Cardiac septum (tissue), 1 donor: ENCODE results near the gene TRMU. TPM values are rescaled to one million over a fixed set of nuclear protein-coding genes. Genes with fewer than 3 reads are reported as not detected.

Source experiments
- DNase-seq: peaks from one replicate; pipeline ENCODE4 v3.0.0-alpha.2; 2020; ENCODE audit warnings: low spot score
- intact Hi-C: fragments of 100-400 bp; cut with DNase I; formaldehyde crosslinking; loops from one replicate; pipeline ENCODE4 v1.14.0; 2022
- long read RNA-seq: library from polyadenylated mRNA; unstranded; transcript quantifications from one replicate; pipeline ENCODE4 v2.0.0, GENCODE V29; 2021
- total RNA-seq: library from RNA; stranded (reverse); fragmentation: NEBNext Ultra II Directional; extraction: Animal tissue kit (Norgen Biotek cat#: 25700); gene quantifications from one replicate; pipeline ENCODE4 v1.2.1, GENCODE V29; 2021
- donor health status: DM: no; HTN: no; CAD: no.

Gene TRMU
- total RNA-seq: 34.7 TPM
- long read RNA-seq, transcript TRMU-203 (10 exons, 1,830 nt): minor isoform, 5 of 53 reads
- long read RNA-seq, transcript TRMU-201 (11 exons, 1,940 nt): major isoform, 13 of 53 reads
- long read RNA-seq, partial matches to known transcripts: 8 of 53 reads
- long read RNA-seq, other reads (novel, unspliced or antisense): 17 of 53 reads

DNA sequence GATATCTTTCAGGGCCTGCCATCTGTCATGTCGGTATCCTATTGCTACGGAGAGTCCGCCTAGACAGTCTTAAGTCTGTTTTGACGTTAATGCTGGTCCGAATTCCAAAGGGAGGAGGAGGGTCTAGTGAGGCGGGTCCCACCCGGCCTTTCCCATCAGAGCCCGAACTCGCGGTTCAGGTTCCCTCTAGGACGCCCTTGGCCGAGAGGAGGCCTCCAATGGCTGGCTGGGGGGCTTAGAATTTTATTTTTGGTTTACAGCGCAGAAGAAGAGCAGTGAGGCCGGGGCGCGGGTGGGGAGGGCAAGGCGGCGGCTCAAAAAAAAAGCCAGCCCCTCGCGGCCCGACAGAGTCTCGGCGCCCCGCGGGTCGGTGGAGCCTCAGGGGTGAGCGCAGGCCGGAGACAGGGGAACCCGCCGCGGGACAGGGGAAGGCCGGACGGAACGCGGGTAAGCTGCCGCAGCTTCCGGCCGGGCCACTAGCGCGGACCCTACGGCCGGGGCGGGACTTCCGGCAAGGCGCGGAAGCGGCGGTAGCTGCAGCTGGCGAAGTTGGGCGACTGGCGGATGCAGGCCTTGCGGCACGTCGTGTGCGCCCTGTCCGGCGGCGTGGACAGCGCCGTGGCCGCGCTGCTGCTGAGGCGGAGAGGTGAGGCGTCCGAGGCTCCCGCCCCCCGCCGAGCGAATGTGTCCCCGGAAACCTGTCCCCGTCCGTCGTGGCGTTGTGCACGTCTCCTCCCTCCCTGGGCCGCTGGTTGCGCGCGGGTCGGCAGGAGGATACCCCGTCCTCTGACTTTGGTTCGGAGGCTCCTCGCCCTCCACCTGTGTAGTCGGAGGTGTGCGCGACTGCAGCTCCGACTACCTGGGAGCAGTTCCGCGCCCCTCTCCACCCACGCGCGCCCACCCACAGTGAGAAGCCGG is at the start of gene TRMU:
Gene TRMU (plus strand): TSS at position 514 of the 918 bp plus-strand sequence. CDS start 51 bp downstream, at position 565.
- DNase-seq: peak; percentile 94
- intact Hi-C loops: no loop called here

DNA sequence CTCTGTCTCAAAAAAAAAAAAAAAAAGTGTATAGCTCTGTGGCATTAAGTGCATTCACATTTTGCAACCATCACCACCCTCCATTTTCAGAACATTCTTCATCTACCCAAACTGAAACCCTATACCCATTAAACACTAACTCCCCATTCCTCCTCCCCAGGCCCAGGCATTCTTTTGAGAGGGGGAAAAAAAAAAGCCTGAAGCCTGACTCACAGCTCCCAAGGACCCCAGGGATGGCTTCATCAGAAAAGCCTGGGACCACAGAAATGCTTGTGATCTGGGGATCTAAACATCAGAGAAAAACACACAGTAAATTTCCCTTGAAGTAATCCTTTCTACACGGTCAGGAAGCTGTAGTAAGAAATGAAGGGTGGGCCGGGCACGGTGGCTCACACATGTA is 49.5 kb upstream of the TRMU start:
- no peak for DNase-seq
- intact Hi-C loops: no loop called here

GRCh38 chr22:46286941-46287872 is 48.3 kb upstream of the TRMU start:
- no peak for DNase-seq
- intact Hi-C loops: no loop called here

DNA sequence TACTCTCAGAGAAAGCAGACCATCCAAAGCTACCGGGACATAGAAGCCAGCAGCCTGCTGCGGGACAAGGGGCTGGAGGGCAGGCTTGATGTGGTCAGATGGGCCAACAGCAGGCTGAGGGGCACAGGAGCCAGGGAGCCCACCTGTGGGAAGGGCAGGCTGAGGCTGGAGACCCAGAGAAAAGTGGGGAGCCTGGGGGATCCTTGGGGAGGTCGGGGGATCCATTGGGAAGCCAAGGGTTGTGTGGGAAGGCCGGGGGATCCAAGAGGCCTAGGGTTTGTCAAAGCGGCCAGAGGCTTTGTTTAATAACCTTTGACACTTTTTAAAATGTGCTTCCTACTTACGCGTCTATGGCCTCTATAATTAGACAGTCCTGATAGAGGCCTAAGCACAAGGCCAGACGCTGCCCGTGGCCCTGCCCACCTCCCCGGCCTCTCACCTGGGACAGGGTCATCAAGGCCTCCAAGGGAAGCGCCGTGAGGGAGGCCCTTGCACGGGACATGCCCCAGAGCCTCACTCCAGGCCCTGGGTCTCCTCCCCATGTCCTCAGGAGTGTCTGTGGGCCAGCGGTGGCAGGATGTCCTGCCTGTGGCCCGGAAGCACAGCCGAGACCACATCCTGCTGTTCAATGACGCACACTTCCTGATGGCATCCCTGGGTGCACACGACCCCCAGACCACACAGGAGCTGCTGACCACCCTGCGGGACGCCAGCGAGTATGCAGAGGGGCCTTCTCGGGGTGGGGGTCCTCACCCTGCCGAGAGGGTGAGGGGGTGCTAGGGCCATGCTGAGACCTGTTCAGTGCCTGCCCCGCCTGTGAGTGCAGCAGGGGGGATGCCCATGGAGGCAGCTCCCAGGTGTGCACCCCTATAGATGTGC is 47.4 kb upstream of the TRMU start:
- intact Hi-C loops: no loop called here
- DNase-seq: peak; percentile 81

DNA sequence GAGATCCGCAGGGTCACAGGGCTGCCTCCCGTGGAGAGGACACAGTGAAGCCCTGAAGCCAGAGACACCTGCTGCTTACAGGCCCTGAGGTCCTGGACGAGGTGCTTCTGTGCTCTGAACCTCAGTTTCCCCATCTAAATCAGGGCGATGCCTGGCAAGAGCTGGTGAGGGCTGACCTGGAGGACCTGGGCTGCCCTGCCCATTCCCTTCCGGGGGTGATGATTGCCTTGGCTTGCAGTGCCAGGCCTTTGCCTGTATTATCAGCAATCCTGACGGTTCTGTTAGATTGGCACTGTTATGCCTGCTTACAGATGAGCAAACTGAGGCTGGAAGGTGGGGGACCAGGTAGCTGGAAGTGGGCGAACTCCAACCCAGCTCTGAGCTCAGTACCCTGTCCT is 46.7 kb upstream of the TRMU start:
- no peak for DNase-seq
- intact Hi-C loops: no loop called here

DNA sequence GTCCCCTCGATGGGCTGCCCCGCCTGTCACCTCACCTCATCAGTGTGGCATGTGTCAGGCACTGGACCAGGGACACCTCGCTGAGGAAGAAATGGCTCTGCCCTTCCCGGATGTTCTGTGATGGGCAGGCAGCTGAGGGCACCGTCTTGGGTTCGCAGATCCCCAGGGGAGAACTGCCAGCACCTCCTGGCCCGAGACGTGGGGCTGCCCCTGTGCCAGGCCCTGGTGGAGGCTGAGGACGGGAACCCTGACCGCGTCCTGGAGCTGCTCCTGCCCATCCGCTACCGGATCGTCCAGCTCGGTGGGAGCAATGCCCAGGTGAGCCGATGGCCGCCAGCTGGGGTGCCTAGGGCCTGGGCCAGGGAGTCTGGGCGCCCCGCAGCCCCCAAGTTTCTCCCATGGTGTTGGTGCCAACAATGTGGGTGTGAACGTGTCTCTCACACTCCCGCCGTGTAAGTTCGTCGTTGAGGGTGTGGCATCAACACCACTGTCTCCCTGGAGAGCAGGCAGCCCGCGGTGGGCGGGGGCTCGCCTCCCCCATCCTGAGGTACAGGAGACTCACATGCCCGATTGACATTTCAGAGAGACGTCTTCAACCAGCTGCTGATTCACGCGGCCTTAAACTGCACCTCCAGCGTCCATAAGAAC is 46.1 kb upstream of the TRMU start:
- DNase-seq: no peak
- intact Hi-C loops: no loop called here

- DNase-seq: peak; percentile 78
- intact Hi-C loops: no loop called here
Measured at GRCh38 chr22:46290121-46290842, 45.2 kb upstream of the TRMU start.

DNA sequence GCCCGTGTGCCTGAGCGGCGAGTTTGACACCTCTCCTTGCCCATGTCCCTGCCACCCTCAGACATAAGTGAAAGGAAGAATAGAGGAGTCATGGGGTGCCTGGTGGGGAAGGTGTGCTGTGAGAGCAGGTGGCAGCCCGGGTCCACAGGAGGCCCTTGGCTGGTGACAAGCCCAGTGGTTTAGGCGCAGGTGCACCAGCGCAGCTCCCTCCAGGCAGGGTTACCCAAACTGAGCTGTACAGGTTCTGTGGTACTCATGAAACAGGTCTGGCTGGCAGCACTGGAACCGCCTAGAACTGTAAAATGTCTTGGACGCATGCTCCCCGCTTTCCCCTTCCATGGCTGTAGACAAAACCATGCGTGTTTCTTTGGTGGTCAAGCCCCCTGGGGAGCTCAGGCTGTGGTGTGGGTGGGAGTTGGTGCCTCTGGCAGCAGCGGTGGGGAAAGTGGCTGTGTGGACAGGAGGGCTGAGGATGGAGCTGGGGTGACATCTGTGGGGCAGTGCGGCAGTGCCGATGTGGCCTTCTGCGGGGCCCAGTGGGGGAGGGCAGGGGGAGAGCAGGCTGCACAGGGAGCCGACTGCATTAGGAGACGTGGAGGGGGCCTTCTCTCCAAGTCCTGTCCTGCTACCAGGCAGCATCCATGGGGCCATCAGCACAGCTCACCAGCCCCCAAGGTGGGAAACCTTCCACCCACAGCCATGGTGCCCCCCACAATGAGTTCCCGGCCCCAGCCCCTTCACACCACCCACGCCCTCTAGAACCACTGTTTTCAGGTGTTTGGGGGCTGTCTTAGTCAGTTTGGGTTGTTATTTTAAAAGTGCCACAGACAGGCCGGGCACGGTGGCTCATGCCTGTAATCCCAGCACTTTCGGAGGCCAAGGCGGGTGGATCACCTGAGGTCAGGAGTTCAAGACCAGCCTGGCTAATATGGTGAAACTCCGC is 44.4 kb upstream of the TRMU start:
- intact Hi-C loops: no loop called here
- no peak for DNase-seq

GRCh38 chr22:46292173-46292572 is 43.3 kb upstream of the TRMU start:
- intact Hi-C loops: no loop called here

DNA sequence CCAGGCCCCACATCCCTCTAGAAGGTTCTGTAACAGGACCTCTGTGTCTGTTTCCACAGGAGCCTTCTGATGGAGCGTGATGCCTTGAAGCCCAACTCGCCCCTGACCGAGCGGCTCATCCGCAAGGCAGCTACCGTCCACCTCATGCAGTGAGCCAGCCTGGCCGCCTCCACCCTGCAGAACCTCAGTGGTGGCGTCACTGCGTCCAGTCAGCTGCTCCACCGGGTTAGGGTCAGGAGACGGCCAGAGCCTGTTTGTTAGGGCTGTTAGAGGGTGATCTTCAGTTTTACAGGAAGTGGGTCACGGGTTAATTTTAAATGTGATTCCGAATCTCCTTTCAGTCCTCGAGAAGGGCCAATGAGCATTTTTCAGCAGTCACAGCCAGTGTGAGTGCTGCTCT is 42.8 kb upstream of the TRMU start:
- intact Hi-C loops: no loop called here
- DNase-seq: no peak

More at GRCh38 chr22:46292173-46292572, 43.3 kb upstream of the TRMU start:
- DNase-seq: no peak

- no peak for DNase-seq
- intact Hi-C loops: no loop called here
Measured at GRCh38 chr22:46293577-46294260, 41.8 kb upstream of the TRMU start.

DNA sequence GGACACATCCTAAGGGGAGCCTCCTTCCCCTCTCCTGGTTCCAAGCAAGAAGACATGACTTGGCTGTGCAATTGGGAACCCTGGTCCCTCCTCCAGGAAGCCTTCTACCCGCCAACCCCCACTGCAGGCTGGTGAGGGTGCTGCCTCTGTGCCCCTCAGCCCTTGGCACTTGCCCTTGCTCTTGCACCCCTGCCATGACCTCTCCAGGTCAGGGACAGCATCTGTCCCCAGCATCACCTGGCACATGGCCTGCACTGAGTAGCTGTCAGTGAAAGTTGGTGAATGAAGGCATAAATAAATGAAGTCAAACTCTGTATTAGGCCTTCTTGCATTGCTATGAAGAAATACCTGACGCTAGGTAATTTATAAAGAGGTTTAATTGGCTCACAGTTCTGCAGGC is 40.7 kb upstream of the TRMU start:
- DNase-seq: no peak
- intact Hi-C loops: loop anchor here (5.0 kb wide), 1 partner anchor 172 kb away; no protein-coding TSS in a partner anchor

DNA sequence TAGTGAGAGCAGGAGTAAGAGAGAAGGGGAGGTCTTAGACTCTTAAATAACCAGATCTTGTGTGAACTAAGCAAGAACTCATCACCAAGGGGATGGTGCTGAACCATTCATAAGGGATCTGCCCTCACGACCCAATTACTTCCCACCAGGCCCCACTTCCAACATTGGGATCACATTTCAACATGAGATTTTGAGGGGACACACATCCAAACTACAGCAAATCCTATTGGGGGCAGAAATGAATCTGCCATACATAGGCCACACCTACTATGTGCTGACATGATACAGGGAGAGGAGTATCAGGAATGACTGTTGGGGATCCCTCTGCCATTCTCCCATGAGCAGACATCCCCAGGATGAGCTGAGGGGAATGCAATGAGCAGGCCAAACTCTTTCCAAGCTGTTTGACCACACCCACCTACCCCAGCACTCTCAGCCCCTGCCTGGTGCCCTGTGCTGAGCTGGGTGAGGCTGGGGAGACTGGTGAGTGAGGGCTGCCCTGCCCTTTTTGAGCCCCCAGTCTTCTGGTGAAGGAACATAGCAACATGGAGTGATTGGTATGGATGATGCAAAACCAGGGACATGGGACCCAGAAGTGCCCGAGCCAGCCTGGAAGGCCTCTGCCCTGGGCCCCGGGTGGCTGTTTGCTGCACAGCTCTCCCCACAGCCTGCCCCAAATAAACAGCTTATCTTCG is 40.1 kb upstream of the TRMU start:
- no peak for DNase-seq
- intact Hi-C loops: loop anchor here (5.0 kb wide), 1 partner anchor 173 kb away; no protein-coding TSS in a partner anchor

GRCh38 chr22:46296257-46297150 is 39.0 kb upstream of the TRMU start, which contains the start of gene GTSE1:
Gene GTSE1, plus strand, starts transcription at chr22:46296870. Its CDS starts 531 bp downstream, at chr22:46297401.
- intact Hi-C loops: loop anchor here (2.0 to 5.0 kb wide), 2 partner anchors 46 to 174 kb away; partner anchors contain the start of gene CDPF1

More at GRCh38 chr22:46296257-46297150, 39.0 kb upstream of the TRMU start, which contains the start of gene GTSE1:
- DNase-seq: peak; percentile 98
